WTC11 (cell line): ENCODE measurements around the gene CIB1. TPM values are rescaled to one million over a fixed set of nuclear protein-coding genes. Genes with fewer than 3 reads are reported as not detected.
A peak's percentile ranks its signal among the peaks of the same experiment; 100 is the strongest.

Experiments used
- ATAC-seq: fragments of 200-7000 bp; cut with Tn5 transposase; 2 replicates; pipeline ENCODE4 v1.10.0; 2021; ENCODE audit warnings: mild to moderate bottlenecking, moderate library complexity
- CTCF ChIA-PET: fragments of 300-600 bp; sonication (Branson Sonifier 250); formaldehyde crosslinking; loops from one replicate; lab custom pipeline; 2021; ENCODE audit warnings: antibody characterized with exemption; lab: Charles Lee
- POLR2A ChIA-PET: fragments of 350-600 bp; sonication (Branson Sonifier 250); formaldehyde crosslinking; loops from one replicate; lab custom pipeline; 2021; ENCODE audit warnings: antibody characterized with exemption; lab: Charles Lee
- DNase-seq: peaks from one replicate; pipeline ENCODE4 v3.0.0; 2021; ENCODE audit warnings: low spot score
- H3K27ac Mint-ChIP-seq: 2 replicates; pipeline ENCODE4 v1.8.0; 2021; ENCODE audit warnings: mixed read lengths
- H3K27me3 Mint-ChIP-seq: 2 replicates; pipeline ENCODE4 v1.8.0; 2021; ENCODE audit warnings: low read depth, mild to moderate bottlenecking, moderate library complexity, mixed read lengths
- H3K36me3 Mint-ChIP-seq: 2 replicates; pipeline ENCODE4 v1.8.0; 2021; ENCODE audit warnings: mixed read lengths
- H3K4me1 Mint-ChIP-seq: 2 replicates; pipeline ENCODE4 v1.8.0; 2022; ENCODE audit warnings: mixed read lengths
- H3K4me3 Mint-ChIP-seq: 2 replicates; pipeline ENCODE4 v1.8.0; 2021; ENCODE audit warnings: mild to moderate bottlenecking, moderate library complexity, mixed read lengths
- H3K9me3 Mint-ChIP-seq: 2 replicates; pipeline ENCODE4 v1.8.0; 2021; ENCODE audit warnings: mixed read lengths
- E2F4 ChIP-seq: sonication (generic); formaldehyde crosslinking; IDR thresholded peaks from 2 replicates; pipeline ENCODE4 v1.8.1; 2022; ENCODE audit warnings: low read depth, mild to moderate bottlenecking, moderate library complexity, missing genetic modification reagents, borderline replicate concordance
- FOXJ3 ChIP-seq: sonication (generic); formaldehyde crosslinking; IDR thresholded peaks from 2 replicates; pipeline ENCODE4 v1.9.0; 2021; ENCODE audit warnings: missing genetic modification reagents, mild to moderate bottlenecking, borderline replicate concordance
- FOXK1 ChIP-seq: sonication (generic); formaldehyde crosslinking; IDR thresholded peaks from 2 replicates; pipeline ENCODE4 v1.8.0; 2022; ENCODE audit warnings: mild to moderate bottlenecking, moderate library complexity, missing genetic modification reagents
- FOXP1 ChIP-seq: sonication (generic); formaldehyde crosslinking; IDR thresholded peaks from 2 replicates; pipeline ENCODE4 v1.8.0; 2022; ENCODE audit warnings: missing genetic modification reagents, mild to moderate bottlenecking, moderate library complexity, borderline replicate concordance
- IRF1 ChIP-seq: sonication (generic); formaldehyde crosslinking; IDR thresholded peaks from 2 replicates; pipeline ENCODE4 v1.8.0; 2023; ENCODE audit warnings: missing genetic modification reagents
- IRF2 ChIP-seq: sonication (generic); formaldehyde crosslinking; IDR thresholded peaks from 2 replicates; pipeline ENCODE4 v1.8.0; 2022; ENCODE audit warnings: low read depth, missing genetic modification reagents, borderline replicate concordance
- KAT7 ChIP-seq: sonication (generic); formaldehyde crosslinking; IDR thresholded peaks from 2 replicates; pipeline ENCODE4 v1.8.1; 2023; ENCODE audit warnings: missing genetic modification reagents, mild to moderate bottlenecking, borderline replicate concordance
- MAX ChIP-seq: sonication (generic); formaldehyde crosslinking; IDR thresholded peaks from 2 replicates; pipeline ENCODE4 v1.8.0; 2022; ENCODE audit warnings: mild to moderate bottlenecking, missing genetic modification reagents
- SMAD3 ChIP-seq: sonication (generic); formaldehyde crosslinking; IDR thresholded peaks from 2 replicates; pipeline ENCODE4 v1.8.0; 2022; ENCODE audit warnings: missing genetic modification reagents, mild to moderate bottlenecking, borderline replicate concordance
- ZBTB43 ChIP-seq: sonication (generic); formaldehyde crosslinking; IDR thresholded peaks from 2 replicates; pipeline ENCODE4 v1.8.1; 2023; ENCODE audit warnings: mild to moderate bottlenecking, missing genetic modification reagents
- ZNF416 ChIP-seq: fragments of 250-450 bp; sonication (Bioruptor Pico); IDR thresholded peaks from 2 replicates; pipeline ENCODE4 v1.9.0; 2021; ENCODE audit warnings: mild to moderate bottlenecking, inconsistent platforms
- total RNA-seq: library from RNA; stranded (reverse); gene quantifications from 3 replicates; pipeline ENCODE4 v1.2.3, GENCODE V29; 2021
- TF ChIP-seq, protein P1 (sequence below): sonication (generic); formaldehyde crosslinking; IDR thresholded peaks from 2 replicates; pipeline ENCODE4 v1.8.0; 2023; ENCODE audit warnings: missing genetic modification reagents, mild to moderate bottlenecking, borderline replicate concordance
- TF ChIP-seq, protein P2 (sequence below): sonication (generic); formaldehyde crosslinking; IDR thresholded peaks from 2 replicates; pipeline ENCODE4 v1.8.1; 2022; ENCODE audit warnings: missing genetic modification reagents, borderline replicate concordance
- TF ChIP-seq, protein P3 (sequence below): sonication (generic); formaldehyde crosslinking; conservative IDR thresholded peaks from 2 replicates; pipeline ENCODE4 v1.8.1; 2023; ENCODE audit warnings: mild to moderate bottlenecking, low read depth, missing genetic modification reagents, moderate library complexity
- TF ChIP-seq, protein P4 (sequence below): fragments of 250-450 bp; sonication (Bioruptor Pico); IDR thresholded peaks from 2 replicates; pipeline ENCODE4 v1.9.0; 2021; ENCODE audit warnings: mild to moderate bottlenecking

Gene CIB1
- total RNA-seq, 1 experiment from 2014 or later, result 29.6 TPM

DNA sequence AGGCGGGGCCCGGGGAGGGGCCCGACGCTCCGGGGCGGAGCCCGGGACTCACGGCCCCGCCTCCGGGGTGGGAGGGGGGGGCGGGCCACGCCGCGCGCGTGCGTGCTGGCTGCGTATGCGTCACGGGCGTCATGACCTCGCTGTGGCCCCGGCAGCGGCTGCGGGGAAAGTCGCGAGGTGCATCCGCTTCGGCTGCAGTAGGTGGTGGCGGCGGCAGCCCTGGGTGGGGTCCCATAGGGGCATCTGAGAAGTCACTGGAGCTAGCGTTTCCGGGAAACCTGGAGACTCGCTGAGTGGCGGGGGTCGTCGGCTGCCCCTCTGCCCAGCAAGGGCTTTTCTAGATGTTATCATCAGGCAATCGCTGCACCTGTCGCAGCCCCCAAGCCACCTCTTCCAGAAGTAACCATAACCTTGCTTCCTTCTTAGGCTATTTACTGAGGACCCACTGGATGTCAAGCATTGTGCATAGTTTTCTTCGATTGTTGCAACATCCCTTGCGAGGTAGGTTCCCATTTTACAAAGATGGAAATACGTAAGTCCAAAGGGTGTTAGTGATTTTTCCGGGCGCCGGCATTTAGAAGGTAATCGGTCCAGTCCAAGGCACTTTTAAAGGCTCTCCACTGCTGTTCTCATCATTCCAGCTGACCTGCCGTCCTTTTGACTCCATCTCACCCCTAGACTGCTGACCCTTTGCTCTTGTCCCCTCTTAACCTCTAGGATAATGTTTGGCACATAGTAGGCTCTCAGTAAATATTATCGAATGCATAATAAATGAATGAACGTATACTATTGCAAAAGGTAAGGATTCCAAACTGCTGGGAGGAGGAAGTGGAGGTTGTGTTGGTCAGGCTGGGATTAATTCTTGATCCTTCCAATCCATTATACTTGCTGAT lies 601 bp upstream of the CIB1 start, which contains the start of gene GDPGP1 (continued):
- TF ChIP-seq, protein P1, sequence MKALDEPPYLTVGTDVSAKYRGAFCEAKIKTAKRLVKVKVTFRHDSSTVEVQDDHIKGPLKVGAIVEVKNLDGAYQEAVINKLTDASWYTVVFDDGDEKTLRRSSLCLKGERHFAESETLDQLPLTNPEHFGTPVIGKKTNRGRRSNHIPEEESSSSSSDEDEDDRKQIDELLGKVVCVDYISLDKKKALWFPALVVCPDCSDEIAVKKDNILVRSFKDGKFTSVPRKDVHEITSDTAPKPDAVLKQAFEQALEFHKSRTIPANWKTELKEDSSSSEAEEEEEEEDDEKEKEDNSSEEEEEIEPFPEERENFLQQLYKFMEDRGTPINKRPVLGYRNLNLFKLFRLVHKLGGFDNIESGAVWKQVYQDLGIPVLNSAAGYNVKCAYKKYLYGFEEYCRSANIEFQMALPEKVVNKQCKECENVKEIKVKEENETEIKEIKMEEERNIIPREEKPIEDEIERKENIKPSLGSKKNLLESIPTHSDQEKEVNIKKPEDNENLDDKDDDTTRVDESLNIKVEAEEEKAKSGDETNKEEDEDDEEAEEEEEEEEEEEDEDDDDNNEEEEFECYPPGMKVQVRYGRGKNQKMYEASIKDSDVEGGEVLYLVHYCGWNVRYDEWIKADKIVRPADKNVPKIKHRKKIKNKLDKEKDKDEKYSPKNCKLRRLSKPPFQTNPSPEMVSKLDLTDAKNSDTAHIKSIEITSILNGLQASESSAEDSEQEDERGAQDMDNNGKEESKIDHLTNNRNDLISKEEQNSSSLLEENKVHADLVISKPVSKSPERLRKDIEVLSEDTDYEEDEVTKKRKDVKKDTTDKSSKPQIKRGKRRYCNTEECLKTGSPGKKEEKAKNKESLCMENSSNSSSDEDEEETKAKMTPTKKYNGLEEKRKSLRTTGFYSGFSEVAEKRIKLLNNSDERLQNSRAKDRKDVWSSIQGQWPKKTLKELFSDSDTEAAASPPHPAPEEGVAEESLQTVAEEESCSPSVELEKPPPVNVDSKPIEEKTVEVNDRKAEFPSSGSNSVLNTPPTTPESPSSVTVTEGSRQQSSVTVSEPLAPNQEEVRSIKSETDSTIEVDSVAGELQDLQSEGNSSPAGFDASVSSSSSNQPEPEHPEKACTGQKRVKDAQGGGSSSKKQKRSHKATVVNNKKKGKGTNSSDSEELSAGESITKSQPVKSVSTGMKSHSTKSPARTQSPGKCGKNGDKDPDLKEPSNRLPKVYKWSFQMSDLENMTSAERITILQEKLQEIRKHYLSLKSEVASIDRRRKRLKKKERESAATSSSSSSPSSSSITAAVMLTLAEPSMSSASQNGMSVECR (CRISPR knock-in tag), result no peak
- TF ChIP-seq, protein P2, sequence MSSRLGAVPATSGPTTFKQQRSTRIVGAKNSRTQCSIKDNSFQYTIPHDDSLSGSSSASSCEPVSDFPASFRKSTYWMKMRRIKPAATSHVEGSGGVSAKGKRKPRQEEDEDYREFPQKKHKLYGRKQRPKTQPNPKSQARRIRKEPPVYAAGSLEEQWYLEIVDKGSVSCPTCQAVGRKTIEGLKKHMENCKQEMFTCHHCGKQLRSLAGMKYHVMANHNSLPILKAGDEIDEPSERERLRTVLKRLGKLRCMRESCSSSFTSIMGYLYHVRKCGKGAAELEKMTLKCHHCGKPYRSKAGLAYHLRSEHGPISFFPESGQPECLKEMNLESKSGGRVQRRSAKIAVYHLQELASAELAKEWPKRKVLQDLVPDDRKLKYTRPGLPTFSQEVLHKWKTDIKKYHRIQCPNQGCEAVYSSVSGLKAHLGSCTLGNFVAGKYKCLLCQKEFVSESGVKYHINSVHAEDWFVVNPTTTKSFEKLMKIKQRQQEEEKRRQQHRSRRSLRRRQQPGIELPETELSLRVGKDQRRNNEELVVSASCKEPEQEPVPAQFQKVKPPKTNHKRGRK, result no peak
- TF ChIP-seq FOXP1 (CRISPR knock-in tag) (0 out of 2 replicates have a peak, but pooled peaks have one; percentile 42), ZBTB43 (no peak)
- TF ChIP-seq, protein P3, sequence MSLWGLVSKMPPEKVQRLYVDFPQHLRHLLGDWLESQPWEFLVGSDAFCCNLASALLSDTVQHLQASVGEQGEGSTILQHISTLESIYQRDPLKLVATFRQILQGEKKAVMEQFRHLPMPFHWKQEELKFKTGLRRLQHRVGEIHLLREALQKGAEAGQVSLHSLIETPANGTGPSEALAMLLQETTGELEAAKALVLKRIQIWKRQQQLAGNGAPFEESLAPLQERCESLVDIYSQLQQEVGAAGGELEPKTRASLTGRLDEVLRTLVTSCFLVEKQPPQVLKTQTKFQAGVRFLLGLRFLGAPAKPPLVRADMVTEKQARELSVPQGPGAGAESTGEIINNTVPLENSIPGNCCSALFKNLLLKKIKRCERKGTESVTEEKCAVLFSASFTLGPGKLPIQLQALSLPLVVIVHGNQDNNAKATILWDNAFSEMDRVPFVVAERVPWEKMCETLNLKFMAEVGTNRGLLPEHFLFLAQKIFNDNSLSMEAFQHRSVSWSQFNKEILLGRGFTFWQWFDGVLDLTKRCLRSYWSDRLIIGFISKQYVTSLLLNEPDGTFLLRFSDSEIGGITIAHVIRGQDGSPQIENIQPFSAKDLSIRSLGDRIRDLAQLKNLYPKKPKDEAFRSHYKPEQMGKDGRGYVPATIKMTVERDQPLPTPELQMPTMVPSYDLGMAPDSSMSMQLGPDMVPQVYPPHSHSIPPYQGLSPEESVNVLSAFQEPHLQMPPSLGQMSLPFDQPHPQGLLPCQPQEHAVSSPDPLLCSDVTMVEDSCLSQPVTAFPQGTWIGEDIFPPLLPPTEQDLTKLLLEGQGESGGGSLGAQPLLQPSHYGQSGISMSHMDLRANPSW (CRISPR knock-in tag), result no peak

DNA sequence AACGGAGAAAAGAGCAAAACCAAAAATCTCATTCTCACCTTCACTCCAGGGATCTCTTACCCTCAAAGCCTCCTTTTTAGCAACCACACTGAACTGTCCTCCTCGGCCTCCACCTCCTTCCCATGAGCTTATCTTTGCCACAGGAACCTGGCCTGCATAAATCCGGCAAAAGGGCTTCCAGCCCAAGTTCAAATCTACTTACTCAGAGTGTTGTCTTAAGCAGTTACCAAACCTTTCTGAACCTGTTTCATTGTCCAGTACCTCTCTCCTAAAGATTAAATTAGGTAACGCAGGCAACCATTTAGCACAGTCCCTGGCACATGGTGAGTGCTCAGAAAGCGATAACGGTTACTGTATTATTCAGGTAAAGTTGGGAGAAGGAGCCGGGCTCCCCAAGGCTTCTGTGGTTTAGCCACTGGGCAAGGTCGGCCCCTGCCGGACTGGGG lies 777 bp downstream of the CIB1 start:
- Mint-ChIP-seq H3K27ac (peak overlapping the region; percentile 25), H3K9me3 (no peaks in the 10 kb centered on the region), H3K4me3 (peak overlapping the region; percentile 69)
- ChIA-PET CTCF (interaction anchor here (0.5 to 3.2 kb wide), 32 partner anchors 11 to 493 kb away, joined by 3 to 66 read pairs (median 6); partner anchors contain the start of genes NGRN, SEMA4B and TTLL13), POLR2A (interaction anchor here (1.0 to 1.8 kb wide), 8 partner anchors 12 to 131 kb away, joined by 3 to 11 read pairs (median 6); partner anchors contain the start of genes IDH2, NGRN, SEMA4B and TTLL13)
- TF ChIP-seq E2F4 (CRISPR knock-in tag) (no peak), FOXK1 (CRISPR knock-in tag) (no peak), IRF2 (CRISPR knock-in tag) (no peak), FOXJ3 (CRISPR knock-in tag) (no peak), ZNF416 (CRISPR knock-in tag) (no peak), MAX (CRISPR knock-in tag) (no peak), KAT7 (CRISPR knock-in tag) (no peak), SMAD3 (CRISPR knock-in tag) (no peak), IRF1 (CRISPR knock-in tag) (no peak)
- TF ChIP-seq, protein P4, sequence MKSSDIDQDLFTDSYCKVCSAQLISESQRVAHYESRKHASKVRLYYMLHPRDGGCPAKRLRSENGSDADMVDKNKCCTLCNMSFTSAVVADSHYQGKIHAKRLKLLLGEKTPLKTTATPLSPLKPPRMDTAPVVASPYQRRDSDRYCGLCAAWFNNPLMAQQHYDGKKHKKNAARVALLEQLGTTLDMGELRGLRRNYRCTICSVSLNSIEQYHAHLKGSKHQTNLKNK (CRISPR knock-in tag), result no peak
- TF ChIP-seq, all 79 proteins: peak for 0
- Mint-ChIP-seq H3K4me1 (peaks cover 16% of the 10 kb centered on the region), H3K27me3 (no peaks in the 10 kb centered on the region), H3K36me3 (peaks cover 18% of the 10 kb centered on the region)
- ATAC-seq (no peak), DNase-seq (no peak)
